ENCODE measurements around the gene RNASEH1. TPM values are rescaled to one million over a fixed set of nuclear protein-coding genes. Genes with fewer than 3 reads are reported as not detected.
"Not testable (repeated sequence)": the region's sequence is repeated elsewhere in the genome, so short reads cannot be mapped to it uniquely, and the experiment has no call there.

Gene RNASEH1
- total RNA-seq, 1 donor from 2014 or later, result 18.6 TPM

GRCh38 chr2:3498783-3499394 is 59.2 kb downstream of the RNASEH1 start:
- DNase-seq (no peak), ATAC-seq (no peak)
- Histone ChIP-seq H3K27me3 (no peaks in the 10 kb centered on the region), H3K36me3 (peaks cover 68% of the 10 kb centered on the region), H3K27ac (no peak overlapping the region), H3K9me3 (no peaks in the 10 kb centered on the region), H3K4me3 (no peak overlapping the region), H3K4me1 (no peaks in the 10 kb centered on the region)
- intact Hi-C loops (cut with DNase I), result no loop called here
- TF ChIP-seq, protein P1, sequence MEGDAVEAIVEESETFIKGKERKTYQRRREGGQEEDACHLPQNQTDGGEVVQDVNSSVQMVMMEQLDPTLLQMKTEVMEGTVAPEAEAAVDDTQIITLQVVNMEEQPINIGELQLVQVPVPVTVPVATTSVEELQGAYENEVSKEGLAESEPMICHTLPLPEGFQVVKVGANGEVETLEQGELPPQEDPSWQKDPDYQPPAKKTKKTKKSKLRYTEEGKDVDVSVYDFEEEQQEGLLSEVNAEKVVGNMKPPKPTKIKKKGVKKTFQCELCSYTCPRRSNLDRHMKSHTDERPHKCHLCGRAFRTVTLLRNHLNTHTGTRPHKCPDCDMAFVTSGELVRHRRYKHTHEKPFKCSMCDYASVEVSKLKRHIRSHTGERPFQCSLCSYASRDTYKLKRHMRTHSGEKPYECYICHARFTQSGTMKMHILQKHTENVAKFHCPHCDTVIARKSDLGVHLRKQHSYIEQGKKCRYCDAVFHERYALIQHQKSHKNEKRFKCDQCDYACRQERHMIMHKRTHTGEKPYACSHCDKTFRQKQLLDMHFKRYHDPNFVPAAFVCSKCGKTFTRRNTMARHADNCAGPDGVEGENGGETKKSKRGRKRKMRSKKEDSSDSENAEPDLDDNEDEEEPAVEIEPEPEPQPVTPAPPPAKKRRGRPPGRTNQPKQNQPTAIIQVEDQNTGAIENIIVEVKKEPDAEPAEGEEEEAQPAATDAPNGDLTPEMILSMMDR (IDR thresholded peaks at IDR 0.05), result no peak

DNA sequence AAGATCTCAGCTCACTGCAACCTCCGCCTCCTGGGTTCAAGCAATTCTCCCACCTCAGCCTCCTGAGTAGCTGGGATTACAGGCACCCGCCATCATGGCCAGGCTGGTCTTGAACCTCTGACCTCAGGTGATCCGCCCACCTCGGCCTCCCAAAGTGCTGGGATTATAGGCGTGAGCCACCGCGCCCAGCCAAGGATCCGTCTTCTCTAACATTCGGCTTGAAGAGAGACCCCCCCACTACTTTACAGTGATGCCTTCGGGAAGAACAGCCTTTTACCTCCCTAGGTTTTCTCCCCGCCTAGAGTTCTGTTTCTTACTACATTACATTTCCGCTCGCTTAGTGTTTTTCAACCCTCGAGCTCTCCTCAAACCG is 61.4 kb downstream of the RNASEH1 start:
- intact Hi-C loops (cut with DNase I); H3K27me3 ChIP-seq; H3K27ac ChIP-seq; H3K9me3 ChIP-seq; H3K4me3 ChIP-seq; DNase-seq; H3K4me1 ChIP-seq; ATAC-seq: not testable (repeated sequence)
- H3K36me3 ChIP-seq, result peaks cover 58% of the 10 kb centered on the region

Other genes starting within 250 kb of the RNASEH1 start
- 16.6 TPM for gene EIPR1, start 180.5 kb downstream of the RNASEH1 start, total RNA-seq
- 89.8 TPM for gene TRAPPC12, start 178.6 kb downstream of the RNASEH1 start, total RNA-seq
- gene ADI1, start 38.8 kb downstream of the RNASEH1 start, total RNA-seq, result 66.8 TPM
- gene RPS7, start 16.9 kb upstream of the RNASEH1 start, total RNA-seq, result 807 TPM
- 1.5 TPM for gene COLEC11, start 36.8 kb upstream of the RNASEH1 start, total RNA-seq
- not detected for gene ALLC, start 99.9 kb upstream of the RNASEH1 start, total RNA-seq
- gene DCDC2C, start 145.2 kb upstream of the RNASEH1 start, total RNA-seq, result not detected